Measurements from ENCODE around the gene HEMK1.

Gene HEMK1

GRCh38 chr3:50608278-50608677 lies 39.0 kb downstream of the HEMK1 start:
- Histone ChIP-seq H3K9me2 (ENCODE audit: low read depth, low read length) (no peaks in the 10 kb centered on the region), H3K79me2 (ENCODE audit: insufficient read depth, low read length) (no peaks in the 10 kb centered on the region), H3K9ac (ENCODE audit: low read length) (no peak overlapping the region), H3K4me3 (ENCODE audit: low read depth, low read length, poor library complexity, severe bottlenecking) (no peak overlapping the region), H3K36me3 (ENCODE audit: insufficient read depth, low read length) (no peaks in the 10 kb centered on the region), H3K27ac (ENCODE audit: low read depth, low read length, poor library complexity, severe bottlenecking) (no peak overlapping the region), H3K9me3 (ENCODE audit: low read length) (no peaks in the 10 kb centered on the region), H3K27me3 (ENCODE audit: insufficient read depth, low read length) (peaks cover 10% of the 10 kb centered on the region; the same call in 1 of the 2 replicates), H3K4me2 (ENCODE audit: low read length) (no peak overlapping the region), H3K4me1 (ENCODE audit: insufficient read depth, low read length, severe bottlenecking) (peaks cover 9% of the 10 kb centered on the region), H4K20me1 (ENCODE audit: insufficient read depth, low read length) (no peaks in the 10 kb centered on the region), H2AFZ (ENCODE audit: low read length) (no peak overlapping the region), H3F3A (ENCODE audit: insufficient read depth, low read length) (no peaks in the 10 kb centered on the region)
- TF ChIP-seq EZH2 (IDR thresholded peaks at IDR 0.05; ENCODE audit: borderline replicate concordance, low read length) (no peak), CTCF (IDR thresholded peaks at IDR 0.05; ENCODE audit: low read length) (no peak)

DNA sequence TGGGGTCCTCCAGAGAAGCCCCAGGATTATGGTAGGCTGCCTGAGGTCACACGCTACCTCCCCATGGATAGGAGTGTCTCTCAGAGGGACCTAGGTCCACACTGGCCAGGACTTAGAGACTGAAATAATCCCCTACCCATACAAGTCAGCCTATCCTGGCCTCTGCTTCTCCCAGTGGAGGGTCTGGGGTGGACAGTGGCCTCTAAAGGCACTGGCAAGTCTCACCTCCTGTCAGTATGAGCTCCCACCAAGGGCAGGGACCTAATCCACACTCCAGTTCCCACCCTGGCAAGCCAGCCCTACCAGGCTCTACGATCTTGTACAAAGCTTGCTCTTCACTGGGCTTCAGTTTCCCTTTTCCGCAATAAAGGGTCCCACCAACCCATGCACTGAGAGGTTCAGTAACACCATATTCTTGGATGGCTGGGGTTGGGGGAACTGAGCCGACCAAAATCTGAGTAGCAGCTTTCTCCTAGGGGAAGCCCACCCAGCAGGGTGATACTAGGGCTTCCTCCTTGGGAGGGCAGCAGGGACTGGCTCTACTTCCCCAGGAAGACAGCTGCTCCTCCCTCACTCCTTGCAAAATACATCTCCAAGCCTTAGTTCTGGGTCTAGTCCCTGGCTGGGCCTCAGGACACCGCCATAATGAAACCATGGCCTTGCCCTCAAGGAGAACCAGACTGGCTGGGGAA lies 39.9 kb downstream of the HEMK1 start:
- Histone ChIP-seq H3K79me2 (ENCODE audit: insufficient read depth, low read length) (no peaks in the 10 kb centered on the region), H2AFZ (ENCODE audit: low read length) (no peak overlapping the region), H3K27me3 (ENCODE audit: insufficient read depth, low read length) (peaks cover 10% of the 10 kb centered on the region; the same call in 1 of the 2 replicates), H3K9ac (ENCODE audit: low read length) (no peak overlapping the region), H3K4me3 (ENCODE audit: low read depth, low read length, poor library complexity, severe bottlenecking) (no peak overlapping the region), H3K9me2 (ENCODE audit: low read depth, low read length) (no peaks in the 10 kb centered on the region), H3F3A (ENCODE audit: insufficient read depth, low read length) (no peaks in the 10 kb centered on the region), H3K36me3 (ENCODE audit: insufficient read depth, low read length) (no peaks in the 10 kb centered on the region), H3K4me2 (ENCODE audit: low read length) (no peak overlapping the region), H3K9me3 (ENCODE audit: low read length) (no peaks in the 10 kb centered on the region), H3K4me1 (ENCODE audit: insufficient read depth, low read length, severe bottlenecking) (peaks cover 9% of the 10 kb centered on the region), H3K27ac (ENCODE audit: low read depth, low read length, poor library complexity, severe bottlenecking) (no peak overlapping the region), H4K20me1 (ENCODE audit: insufficient read depth, low read length) (no peaks in the 10 kb centered on the region)
- no peak for TF ChIP-seq EZH2 (IDR thresholded peaks at IDR 0.05; ENCODE audit: borderline replicate concordance, low read length)
- no peak for TF ChIP-seq CTCF (IDR thresholded peaks at IDR 0.05; ENCODE audit: low read length)

- H3K9me2 ChIP-seq (ENCODE audit: low read depth, low read length): no peaks in the 10 kb centered on the region
- H3K9ac ChIP-seq (ENCODE audit: low read length): no peak overlapping the region
- H4K20me1 ChIP-seq (ENCODE audit: insufficient read depth, low read length): no peaks in the 10 kb centered on the region
- H3K4me1 ChIP-seq (ENCODE audit: insufficient read depth, low read length, severe bottlenecking): peaks cover 9% of the 10 kb centered on the region
- peaks cover 10% of the 10 kb centered on the region; the same call in 1 of the 2 replicates for H3K27me3 ChIP-seq (ENCODE audit: insufficient read depth, low read length)
- H3K27ac ChIP-seq (ENCODE audit: low read depth, low read length, poor library complexity, severe bottlenecking): no peak overlapping the region
- no peaks in the 10 kb centered on the region for H3K9me3 ChIP-seq (ENCODE audit: low read length)
- H3K79me2 ChIP-seq (ENCODE audit: insufficient read depth, low read length): no peaks in the 10 kb centered on the region
- TF ChIP-seq CTCF (IDR thresholded peaks at IDR 0.05; ENCODE audit: low read length): no peak
- TF ChIP-seq EZH2 (IDR thresholded peaks at IDR 0.05; ENCODE audit: borderline replicate concordance, low read length): no peak
- no peaks in the 10 kb centered on the region for H3K36me3 ChIP-seq (ENCODE audit: insufficient read depth, low read length)
- no peak overlapping the region for H2AFZ ChIP-seq (ENCODE audit: low read length)
- H3K4me2 ChIP-seq (ENCODE audit: low read length): no peak overlapping the region
- no peak overlapping the region for H3K4me3 ChIP-seq (ENCODE audit: low read depth, low read length, poor library complexity, severe bottlenecking)
- H3F3A ChIP-seq (ENCODE audit: insufficient read depth, low read length): no peaks in the 10 kb centered on the region
Observed at GRCh38 chr3:50609763-50610085, 40.4 kb downstream of the HEMK1 start.

All from OCI-LY1 (cell line).